ENCODE measurements around the gene YPEL5. TPM values are rescaled to one million over a fixed set of nuclear protein-coding genes. Genes with fewer than 3 reads are reported as not detected.

Gene YPEL5
- polyA plus RNA-seq, 3 donors = 231 to 254 (median 235) TPM

GRCh38 chr2:30161929-30162706 lies 15.3 kb downstream of the YPEL5 start:
- H3K9ac ChIP-seq (ENCODE audit: insufficient read depth, low read length, poor library complexity, severe bottlenecking) = no peak overlapping the region
- no peak for TF ChIP-seq CTCF (IDR thresholded peaks at IDR 0.05)
- peaks cover 9% of the 10 kb centered on the region for H3K4me1 Mint-ChIP-seq
- no peaks in the 10 kb centered on the region for H3K4me1 ChIP-seq (ENCODE audit: control insufficient read depth in 1 of 2, insufficient read depth in 2 of 2, low read length in 2 of 2)
- H3K79me2 ChIP-seq (ENCODE audit: insufficient read depth, low read length) = no peaks in the 10 kb centered on the region
- H3K4me3 ChIP-seq (replicated peaks in 1 of 3; ENCODE audit: low read depth in 2 of 3, low read length in 3 of 3) = no peak overlapping the region
- 100% methylated on average over 3 of the region's 7 CpGs for WGBS (ENCODE audit: insufficient coverage)
- H3K27ac ChIP-seq (ENCODE audit: low read depth in 1 of 2, low read length in 2 of 2) = no peak overlapping the region
- H3K9me3 ChIP-seq (replicated peaks in 1 of 2; ENCODE audit: control insufficient read depth in 1 of 2, insufficient read depth in 1 of 2, low read length in 2 of 2) = no peaks in the 10 kb centered on the region
- intact Hi-C loops (cut with micrococcal nuclease) = no loop called here
- H3K4me2 ChIP-seq (replicated peaks; ENCODE audit: extremely low read depth, low read length, poor library complexity, severe bottlenecking) = no peak overlapping the region
- peaks cover 47 to 55% of the 10 kb centered on the region in 2 donors for H3K36me3 ChIP-seq (replicated peaks in 1 of 2; ENCODE audit: control insufficient read depth in 1 of 2, insufficient read depth in 2 of 2, low read length in 2 of 2)
- H3K27me3 Mint-ChIP-seq (ENCODE audit: low read depth in 3 of 3) = no peaks in the 10 kb centered on the region
- H3K27me3 ChIP-seq (ENCODE audit: control insufficient read depth in 2 of 2, insufficient read depth in 2 of 2, low read length in 2 of 2) = no peaks in the 10 kb centered on the region
- no peak overlapping the region for H3K4me3 Mint-ChIP-seq
- no peak for DNase-seq
- peaks cover 57 to 58% of the 10 kb centered on the region in 2 donors for H3K36me3 Mint-ChIP-seq
- peaks cover 67% of the 10 kb centered on the region for H4K20me1 ChIP-seq (ENCODE audit: insufficient read depth, low read length)
- H3K27ac Mint-ChIP-seq = no peak overlapping the region
- H2AFZ ChIP-seq (ENCODE audit: insufficient read depth, low read depth, low read length, poor library complexity, severe bottlenecking) = no peak overlapping the region
- H3K9me3 Mint-ChIP-seq = peaks cover 0 to 2% (median 0%) of the 10 kb centered on the region in 7 donors

GRCh38 chr2:30162806-30163205 lies 16.0 kb downstream of the YPEL5 start:
- H3K36me3 ChIP-seq (replicated peaks in 1 of 2; ENCODE audit: control insufficient read depth in 1 of 2, insufficient read depth in 2 of 2, low read length in 2 of 2) = peaks cover 40 to 48% of the 10 kb centered on the region in 2 donors
- 100% methylated on average over 1 of the region's 2 CpGs for WGBS (ENCODE audit: insufficient coverage)
- H3K4me1 ChIP-seq (ENCODE audit: control insufficient read depth in 1 of 2, insufficient read depth in 2 of 2, low read length in 2 of 2) = no peaks in the 10 kb centered on the region
- Mint-ChIP-seq H3K4me3 (no peak overlapping the region), H3K27me3 (ENCODE audit: low read depth in 3 of 3) (no peaks in the 10 kb centered on the region), H3K27ac (peak overlapping the region in 2 of 7 donors; percentile 11 to 18), H3K36me3 (peaks cover 50 to 52% of the 10 kb centered on the region in 2 donors), H3K9me3 (peaks cover 0 to 2% (median 0%) of the 10 kb centered on the region in 7 donors), H3K4me1 (peaks cover 9% of the 10 kb centered on the region)
- no peak overlapping the region for H3K27ac ChIP-seq (ENCODE audit: low read depth in 1 of 2, low read length in 2 of 2)
- H2AFZ ChIP-seq (ENCODE audit: insufficient read depth, low read depth, low read length, poor library complexity, severe bottlenecking) = no peak overlapping the region
- no peak for DNase-seq
- no peaks in the 10 kb centered on the region for H3K79me2 ChIP-seq (ENCODE audit: insufficient read depth, low read length)
- H3K9ac ChIP-seq (ENCODE audit: insufficient read depth, low read length, poor library complexity, severe bottlenecking) = no peak overlapping the region
- no peak for TF ChIP-seq CTCF (IDR thresholded peaks at IDR 0.05)
- H3K9me3 ChIP-seq (replicated peaks in 1 of 2; ENCODE audit: control insufficient read depth in 1 of 2, insufficient read depth in 1 of 2, low read length in 2 of 2) = no peaks in the 10 kb centered on the region
- peaks cover 60% of the 10 kb centered on the region for H4K20me1 ChIP-seq (ENCODE audit: insufficient read depth, low read length)
- no peak overlapping the region for H3K4me3 ChIP-seq (replicated peaks in 1 of 3; ENCODE audit: low read depth in 2 of 3, low read length in 3 of 3)
- no peaks in the 10 kb centered on the region for H3K27me3 ChIP-seq (ENCODE audit: control insufficient read depth in 2 of 2, insufficient read depth in 2 of 2, low read length in 2 of 2)
- H3K4me2 ChIP-seq (replicated peaks; ENCODE audit: extremely low read depth, low read length, poor library complexity, severe bottlenecking) = no peak overlapping the region
- intact Hi-C loops (cut with micrococcal nuclease) = no loop called here

Measured in CD14-positive monocyte (primary cell).